DOHH2 (cell line): Measurements from ENCODE around the gene RASGRF1.

Experiments
- EZH2phosphoT487 ChIP-seq: fragments of 200-600 bp; sonication (generic); IDR thresholded peaks from 2 replicates; pipeline ENCODE4 v1.6.1; 2017; ENCODE audit warnings: borderline replicate concordance, mild to moderate bottlenecking, antibody characterized with exemption, low read length, moderate library complexity, mixed read lengths
- TF ChIP-seq, protein P1 (sequence below): fragments of 200-600 bp; sonication (generic); IDR thresholded peaks from one replicate; pipeline ENCODE4 v1.5.1; 2014; ENCODE audit warnings: antibody characterized with exemption, mild to moderate bottlenecking, low read depth, low read length; ENCODE audit not compliant: poor library complexity, severe bottlenecking

DNA sequence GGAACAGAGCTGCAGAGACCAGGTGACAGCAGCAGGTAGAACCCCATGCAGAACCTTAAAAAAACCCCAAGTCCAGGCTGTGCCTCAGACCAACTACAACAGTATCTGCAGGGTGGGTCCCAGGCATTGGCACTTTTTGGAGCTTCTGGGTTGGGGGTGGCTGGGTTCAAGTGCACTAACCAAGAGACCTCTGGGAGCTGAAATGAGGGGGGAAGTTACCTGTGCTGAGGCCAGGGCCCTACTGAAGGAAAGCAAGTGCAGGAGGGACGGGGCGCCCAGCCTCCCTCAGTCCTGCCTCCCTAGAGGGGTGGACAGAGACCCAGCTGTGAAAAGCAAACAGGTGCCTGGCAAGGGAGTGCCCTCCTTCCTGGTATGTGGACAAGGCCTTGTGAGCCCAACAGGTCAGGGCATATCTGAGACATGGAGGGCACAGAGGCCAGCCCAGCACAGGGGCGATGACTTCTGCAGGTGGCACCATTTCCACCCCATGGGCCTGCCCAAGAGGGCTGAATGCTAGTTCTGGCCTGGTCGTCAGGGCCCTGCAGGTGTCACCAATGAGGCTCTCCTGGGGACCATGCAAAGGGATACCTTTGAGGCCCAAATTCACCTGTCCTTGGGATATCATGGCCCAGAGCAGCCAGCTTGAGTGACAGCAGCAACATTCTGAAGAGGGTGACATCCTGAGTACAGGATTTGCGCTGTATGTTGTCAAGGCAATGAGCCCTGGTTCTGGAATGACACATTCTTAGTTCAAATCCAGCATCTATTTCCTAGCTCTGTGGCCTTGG, 164.4 kb downstream of the RASGRF1 start:
- TF ChIP-seq, protein P1, sequence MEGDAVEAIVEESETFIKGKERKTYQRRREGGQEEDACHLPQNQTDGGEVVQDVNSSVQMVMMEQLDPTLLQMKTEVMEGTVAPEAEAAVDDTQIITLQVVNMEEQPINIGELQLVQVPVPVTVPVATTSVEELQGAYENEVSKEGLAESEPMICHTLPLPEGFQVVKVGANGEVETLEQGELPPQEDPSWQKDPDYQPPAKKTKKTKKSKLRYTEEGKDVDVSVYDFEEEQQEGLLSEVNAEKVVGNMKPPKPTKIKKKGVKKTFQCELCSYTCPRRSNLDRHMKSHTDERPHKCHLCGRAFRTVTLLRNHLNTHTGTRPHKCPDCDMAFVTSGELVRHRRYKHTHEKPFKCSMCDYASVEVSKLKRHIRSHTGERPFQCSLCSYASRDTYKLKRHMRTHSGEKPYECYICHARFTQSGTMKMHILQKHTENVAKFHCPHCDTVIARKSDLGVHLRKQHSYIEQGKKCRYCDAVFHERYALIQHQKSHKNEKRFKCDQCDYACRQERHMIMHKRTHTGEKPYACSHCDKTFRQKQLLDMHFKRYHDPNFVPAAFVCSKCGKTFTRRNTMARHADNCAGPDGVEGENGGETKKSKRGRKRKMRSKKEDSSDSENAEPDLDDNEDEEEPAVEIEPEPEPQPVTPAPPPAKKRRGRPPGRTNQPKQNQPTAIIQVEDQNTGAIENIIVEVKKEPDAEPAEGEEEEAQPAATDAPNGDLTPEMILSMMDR = peak; percentile 20
- no peak for TF ChIP-seq EZH2phosphoT487
